Uterus (tissue), 4 donors: Measurements from ENCODE around the gene AMDHD1. TPM values are rescaled to one million over a fixed set of nuclear protein-coding genes. Genes with fewer than 3 reads are reported as not detected.
A peak's percentile ranks its signal among the peaks of the same experiment; 100 is the strongest.

ENCODE experiments used
- DNase-seq, 2 donors: peaks; one replicate each; pipeline ENCODE4 v3.0.0-alpha.2; 2019 to 2020
- H3K27ac ChIP-seq, 2 donors: fragments of 200-600 bp; sonication (generic); 1 replicate in 1 of 2; 2 replicates in 1 of 2; pipeline ENCODE4 v1.5.1; 2016 to 2018
- H3K27me3 ChIP-seq, 2 donors: fragments of 200-600 bp; sonication (generic); one replicate each; pipeline ENCODE4 v1.5.1; 2018 to 2019; ENCODE audit warnings: control low read depth in 1 of 2
- H3K36me3 ChIP-seq, 2 donors: fragments of 200-600 bp; sonication (generic); one replicate each; pipeline ENCODE4 v1.5.1; 2019; ENCODE audit warnings: control low read depth in 1 of 2
- H3K4me1 ChIP-seq, 2 donors: fragments of 200-600 bp; sonication (generic); one replicate each; pipeline ENCODE4 v1.5.1; 2018 to 2019; ENCODE audit warnings: control low read depth in 1 of 2
- H3K4me3 ChIP-seq, 2 donors: fragments of 200-600 bp; sonication (generic); 1 replicate in 1 of 2; 2 replicates in 1 of 2; pipeline ENCODE4 v1.5.1; 2018 to 2019; ENCODE audit warnings: mild to moderate bottlenecking in 1 of 2
- H3K9me3 ChIP-seq, 2 donors: fragments of 200-600 bp; sonication (generic); one replicate each; pipeline ENCODE4 v1.5.1; 2019; ENCODE audit warnings: control low read depth in 1 of 2
- POLR2A ChIP-seq, 2 donors: fragments of 450-650 bp; IDR thresholded peaks; one replicate each; pipeline ENCODE4 v1.6.1; 2016; ENCODE audit warnings: antibody characterized with exemption in 2 of 2, mild to moderate bottlenecking in 1 of 2, moderate library complexity in 1 of 2
- intact Hi-C: fragments of 100-400 bp; cut with DNase I; formaldehyde crosslinking; loops from one replicate; pipeline ENCODE4 v1.15.1; 2023; ENCODE audit warnings: low total_unique reads
- total RNA-seq, 4 donors: library from RNA; depleted of rRNA in 3 of 4; stranded (reverse); fragments of >200 nt in 3 of 4; gene quantifications; one replicate each; pipeline versions ENCODE4 v1.1.0 to v1.2.4, GENCODE V29; 2014 to 2023
- TF ChIP-seq, protein P1 (sequence below), 4 experiments: fragments of 200-600 bp in 2 of 4; fragments of 450-650 bp in 2 of 4; sonication (generic) in 2 of 4; IDR thresholded peaks; one replicate each; pipeline ENCODE4 v1.5.1; 2016 to 2019; ENCODE audit warnings: antibody characterized with exemption in 4 of 4, mild to moderate bottlenecking in 2 of 4, moderate library complexity in 1 of 4
- donor health status: DM: yes; HTN: yes; CAD: no.

Gene AMDHD1
- total RNA-seq, 4 donors from 2014 or later, result 0.26 to 1.8 (median 1.1) TPM; not detected in 1

DNA sequence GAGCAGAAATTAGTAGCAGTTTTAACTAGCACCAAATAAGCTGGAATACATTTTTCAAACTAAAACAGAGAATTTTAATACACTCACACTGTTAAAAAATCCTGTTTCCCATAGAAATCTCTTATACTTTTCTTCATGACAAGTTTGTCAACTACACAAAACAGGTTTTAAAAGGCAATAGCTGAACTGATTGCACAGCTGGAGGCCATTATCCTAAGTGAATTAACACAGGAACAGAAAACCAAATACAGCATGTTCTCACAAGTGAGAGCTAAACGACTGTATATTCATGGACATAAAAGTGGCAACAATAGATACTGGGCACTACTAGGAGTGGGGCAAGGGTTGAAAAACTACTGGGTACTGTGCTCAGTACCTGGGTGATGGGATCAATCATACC, 64.6 kb downstream of the AMDHD1 start:
- no peaks in the 10 kb centered on the region for H3K27me3 ChIP-seq
- no peak overlapping the region for H3K27ac ChIP-seq
- no peak for DNase-seq
- H3K36me3 ChIP-seq, result no peaks in the 10 kb centered on the region
- intact Hi-C loops, result no loop called here
- H3K9me3 ChIP-seq, result no peaks in the 10 kb centered on the region
- H3K4me1 ChIP-seq, result no peaks in the 10 kb centered on the region
- TF ChIP-seq POLR2A (IDR thresholded peaks at IDR 0.05), result no peak
- TF ChIP-seq, protein P1, sequence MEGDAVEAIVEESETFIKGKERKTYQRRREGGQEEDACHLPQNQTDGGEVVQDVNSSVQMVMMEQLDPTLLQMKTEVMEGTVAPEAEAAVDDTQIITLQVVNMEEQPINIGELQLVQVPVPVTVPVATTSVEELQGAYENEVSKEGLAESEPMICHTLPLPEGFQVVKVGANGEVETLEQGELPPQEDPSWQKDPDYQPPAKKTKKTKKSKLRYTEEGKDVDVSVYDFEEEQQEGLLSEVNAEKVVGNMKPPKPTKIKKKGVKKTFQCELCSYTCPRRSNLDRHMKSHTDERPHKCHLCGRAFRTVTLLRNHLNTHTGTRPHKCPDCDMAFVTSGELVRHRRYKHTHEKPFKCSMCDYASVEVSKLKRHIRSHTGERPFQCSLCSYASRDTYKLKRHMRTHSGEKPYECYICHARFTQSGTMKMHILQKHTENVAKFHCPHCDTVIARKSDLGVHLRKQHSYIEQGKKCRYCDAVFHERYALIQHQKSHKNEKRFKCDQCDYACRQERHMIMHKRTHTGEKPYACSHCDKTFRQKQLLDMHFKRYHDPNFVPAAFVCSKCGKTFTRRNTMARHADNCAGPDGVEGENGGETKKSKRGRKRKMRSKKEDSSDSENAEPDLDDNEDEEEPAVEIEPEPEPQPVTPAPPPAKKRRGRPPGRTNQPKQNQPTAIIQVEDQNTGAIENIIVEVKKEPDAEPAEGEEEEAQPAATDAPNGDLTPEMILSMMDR (IDR thresholded peaks at IDR 0.05), result no peak
- no peak overlapping the region for H3K4me3 ChIP-seq

DNA sequence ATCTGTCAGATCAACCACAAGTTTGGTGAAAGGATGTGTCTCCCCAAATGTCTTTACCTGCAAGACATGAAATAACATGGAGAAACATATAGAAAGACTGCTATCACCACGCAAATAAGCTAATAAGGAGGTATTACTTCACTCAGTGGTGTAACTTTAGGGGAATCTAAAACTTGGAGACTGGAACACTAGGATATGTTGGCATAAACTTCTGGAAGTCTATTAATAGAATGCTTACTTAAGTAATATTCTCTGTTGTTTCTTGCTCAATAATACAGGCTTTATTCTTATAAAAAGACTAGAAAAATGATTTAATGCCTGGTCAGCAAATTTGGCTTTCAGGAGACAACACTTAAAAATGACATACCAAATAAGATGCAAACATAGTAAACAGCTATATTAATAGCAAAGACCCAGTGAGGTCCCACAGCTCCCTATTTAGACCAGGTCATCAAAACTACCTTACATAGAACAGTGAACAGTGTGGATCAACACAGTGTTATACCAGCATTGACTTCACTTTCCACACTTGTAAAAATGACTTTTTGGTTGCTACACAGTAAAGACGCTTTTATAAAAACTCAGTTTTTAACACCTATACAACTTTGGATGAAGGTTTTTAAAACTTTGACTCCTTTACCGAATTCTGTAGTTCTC, 71.9 kb downstream of the AMDHD1 start:
- H3K9me3 ChIP-seq, result no peaks in the 10 kb centered on the region
- no peaks in the 10 kb centered on the region for H3K4me1 ChIP-seq
- H3K27me3 ChIP-seq, result no peaks in the 10 kb centered on the region
- intact Hi-C loops, result no loop called here
- H3K27ac ChIP-seq, result no peak overlapping the region
- H3K36me3 ChIP-seq, result no peaks in the 10 kb centered on the region
- no peak for TF ChIP-seq POLR2A (IDR thresholded peaks at IDR 0.05)
- TF ChIP-seq, protein P1 (IDR thresholded peaks at IDR 0.05), result no peak
- no peak overlapping the region for H3K4me3 ChIP-seq
- no peak for DNase-seq

DNA sequence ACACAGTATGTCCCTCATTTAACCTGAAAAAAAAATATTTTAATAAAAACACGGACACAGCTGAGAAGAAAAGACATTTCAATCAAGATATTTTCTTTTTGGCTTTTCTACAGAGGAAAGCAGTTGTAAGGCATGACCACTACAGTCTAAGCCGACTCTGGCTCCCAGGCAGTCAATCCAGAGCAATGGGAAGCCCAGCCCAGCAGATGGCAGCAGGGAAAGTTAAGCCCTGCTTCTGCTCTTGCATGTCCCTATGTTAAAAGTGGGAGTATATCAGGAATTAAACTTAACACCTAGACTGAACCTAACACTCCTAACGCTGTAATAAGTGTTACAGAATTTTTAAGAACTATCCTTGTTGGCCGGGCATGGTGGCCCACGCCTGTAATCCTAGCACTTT, 72.5 kb downstream of the AMDHD1 start:
- TF ChIP-seq, protein P1 (IDR thresholded peaks at IDR 0.05), result peak in 1 of 4 experiments; percentile 12
- no peak for TF ChIP-seq POLR2A (IDR thresholded peaks at IDR 0.05)
- no peak overlapping the region for H3K27ac ChIP-seq
- H3K36me3 ChIP-seq, result no peaks in the 10 kb centered on the region
- intact Hi-C loops, result no loop called here
- no peaks in the 10 kb centered on the region for H3K4me1 ChIP-seq
- H3K4me3 ChIP-seq, result no peak overlapping the region
- H3K9me3 ChIP-seq, result no peaks in the 10 kb centered on the region
- no peak for DNase-seq
- no peaks in the 10 kb centered on the region for H3K27me3 ChIP-seq

Other genes with a start within 250 kb of the AMDHD1 start
- 10 to 100 TPM; 16.6 to 86.8 (median 28.2) TPM for gene NTN4, start 152.6 kb upstream of the AMDHD1 start, total RNA-seq
- 10 to 100 TPM in 3 of 4 donors, under 1 TPM in 1; 0.26 to 23.1 (median 16.1) TPM for gene SNRPF, start 84.4 kb upstream of the AMDHD1 start, total RNA-seq
- gene CCDC38, start 717 bp upstream of the AMDHD1 start, total RNA-seq, result under 1 TPM in 1 of 4 donors, not detected in 3; 0.49 TPM
- gene HAL, start 53.0 kb downstream of the AMDHD1 start, total RNA-seq, result 1 to 10 TPM in 1 of 4 donors, under 1 TPM in 1, not detected in 2; 0.29 to 1.1 TPM
- gene LTA4H, start 92.3 kb downstream of the AMDHD1 start, total RNA-seq, result 100 to 1,000 TPM in 1 of 4 donors, 10 to 100 TPM in 3; 52.9 to 121 (median 70.9) TPM